Tibial artery (tissue), 4 donors: Measurements from ENCODE around the gene PCSK5.
"Not testable (repeated sequence)": the region's sequence is repeated elsewhere in the genome, so short reads cannot be mapped to it uniquely, and the experiment has no call there.

ENCODE experiments used
- DNase-seq, 2 donors: peaks; one replicate each; pipeline ENCODE4 v3.0.0-alpha.2; 2019
- H3K27ac ChIP-seq, 2 donors: fragments of 200-600 bp; sonication (generic) in 1 of 2; 1 replicate in 1 of 2; 2 replicates in 1 of 2; pipeline ENCODE4 v1.5.1; 2018 to 2019; ENCODE audit warnings: mild to moderate bottlenecking in 1 of 2
- H3K27me3 ChIP-seq, 2 donors: fragments of 200-600 bp; sonication (generic) in 1 of 2; one replicate each; pipeline versions ENCODE4 v1.5.1 to v1.6.0; 2016 to 2019
- H3K36me3 ChIP-seq, 3 donors: fragments of 200-600 bp; sonication (generic) in 2 of 3; one replicate each; pipeline ENCODE4 v1.5.1; 2016 to 2019; ENCODE audit warnings: mild to moderate bottlenecking in 2 of 3
- H3K4me1 ChIP-seq, 4 donors: fragments of 200-600 bp; sonication (generic) in 2 of 4; 1 replicate in 3 of 4; 2 replicates in 1 of 4; pipeline ENCODE4 v1.5.1; 2016 to 2019
- H3K4me3 ChIP-seq, 2 donors: fragments of 200-600 bp; sonication (generic) in 1 of 2; 1 replicate in 1 of 2; 2 replicates in 1 of 2; pipeline ENCODE4 v1.5.1; 2018 to 2019; ENCODE audit warnings: mild to moderate bottlenecking in 2 of 2
- H3K9me3 ChIP-seq, 3 donors: fragments of 200-600 bp; sonication (generic) in 1 of 3; one replicate each; pipeline ENCODE4 v1.5.1; 2016 to 2019
- CTCF ChIP-seq, 2 experiments: fragments of 200-600 bp in 1 of 2; fragments of 450-650 bp in 1 of 2; IDR thresholded peaks; one replicate each; pipeline ENCODE4 v1.5.1; 2017 to 2019; ENCODE audit warnings: antibody characterized with exemption in 2 of 2, mild to moderate bottlenecking in 1 of 2, moderate library complexity in 1 of 2
- intact Hi-C: fragments of 100-400 bp; cut with DNase I; formaldehyde crosslinking; loops from one replicate; pipeline ENCODE4 v1.15.0; 2023; ENCODE audit warnings: low total_unique reads

The PCSK5 gene

GRCh38 chr9:76298521-76299144 lies 408.2 kb downstream of the PCSK5 start:
- no peak for TF ChIP-seq CTCF (IDR thresholded peaks at IDR 0.05)
- intact Hi-C loops: loop anchor here (10.0 kb wide), 3 partner anchors 144 to 1034 kb away; no protein-coding TSS in a partner anchor

GRCh38 chr9:76302543-76302942 lies 412.1 kb downstream of the PCSK5 start:
- Histone ChIP-seq H3K27ac (no peak overlapping the region), H3K4me1 (peaks cover 0 to 10% (median 5%) of the 10 kb centered on the region in 4 donors), H3K27me3 (peaks cover 0 to 4% of the 10 kb centered on the region in 2 donors), H3K4me3 (no peak overlapping the region), H3K36me3 (no peaks in the 10 kb centered on the region), H3K9me3 (no peaks in the 10 kb centered on the region)
- TF ChIP-seq CTCF (IDR thresholded peaks at IDR 0.05): no peak
- intact Hi-C loops: no loop called here
- DNase-seq: no peak

More at GRCh38 chr9:76298521-76299144, 408.2 kb downstream of the PCSK5 start:
- Histone ChIP-seq H3K27ac (no peak overlapping the region), H3K4me1 (peaks cover 0 to 14% (median 8%) of the 10 kb centered on the region in 4 donors), H3K9me3 (no peaks in the 10 kb centered on the region), H3K36me3 (no peaks in the 10 kb centered on the region), H3K4me3 (no peak overlapping the region), H3K27me3 (peaks cover 0 to 1% of the 10 kb centered on the region in 2 donors)
- no peak for DNase-seq

- no peak overlapping the region for H3K27ac ChIP-seq
- peaks cover 0 to 4% of the 10 kb centered on the region in 2 donors for H3K27me3 ChIP-seq
- no peak overlapping the region for H3K4me3 ChIP-seq
- DNase-seq: no peak
- H3K4me1 ChIP-seq: peaks cover 0 to 5% (median 2%) of the 10 kb centered on the region in 4 donors
- TF ChIP-seq CTCF (IDR thresholded peaks at IDR 0.05): peak; percentile 61 to 73
- H3K9me3 ChIP-seq: no peaks in the 10 kb centered on the region
- intact Hi-C loops: no loop called here
- H3K36me3 ChIP-seq: no peaks in the 10 kb centered on the region
These were observed 412.6 kb downstream of the PCSK5 start for GRCh38 chr9:76302947-76303550.

- H3K27me3 ChIP-seq, intact Hi-C loops, H3K36me3 ChIP-seq, H3K4me1 ChIP-seq, H3K4me3 ChIP-seq, DNase-seq, H3K27ac ChIP-seq, H3K9me3 ChIP-seq: not testable (repeated sequence)
These were observed 416.6 kb downstream of the PCSK5 start for GRCh38 chr9:76307047-76307446.

- Histone ChIP-seq H3K36me3 (no peaks in the 10 kb centered on the region), H3K27ac (no peak overlapping the region), H3K4me1 (peaks cover 0 to 5% (median 0%) of the 10 kb centered on the region in 4 donors), H3K4me3 (no peak overlapping the region), H3K9me3 (no peaks in the 10 kb centered on the region), H3K27me3 (no peaks in the 10 kb centered on the region)
- TF ChIP-seq CTCF (IDR thresholded peaks at IDR 0.05): no peak
- no peak for DNase-seq
- intact Hi-C loops: no loop called here
These were observed 420.1 kb downstream of the PCSK5 start for GRCh38 chr9:76310577-76310976.

- no peaks in the 10 kb centered on the region for H3K36me3 ChIP-seq
- intact Hi-C loops: no loop called here
- no peaks in the 10 kb centered on the region for H3K27me3 ChIP-seq
- no peak for DNase-seq
- no peak overlapping the region for H3K27ac ChIP-seq
- no peak for TF ChIP-seq CTCF (IDR thresholded peaks at IDR 0.05)
- H3K4me3 ChIP-seq: no peak overlapping the region
- no peaks in the 10 kb centered on the region for H3K9me3 ChIP-seq
- H3K4me1 ChIP-seq: peaks cover 0 to 5% (median 0%) of the 10 kb centered on the region in 4 donors
These were observed 420.5 kb downstream of the PCSK5 start for GRCh38 chr9:76310991-76311390.
